Activated gamma-delta T cell (primary cell): ENCODE data around the gene PRRG4.
"Not testable (repeated sequence)": the region's sequence is repeated elsewhere in the genome, so short reads cannot be mapped to it uniquely, and the experiment has no call there.

Experiments
- DNase-seq: peaks from one replicate; lab custom pipeline; 2025; lab: John Stamatoyannopoulos, UW

PRRG4 gene

DNA sequence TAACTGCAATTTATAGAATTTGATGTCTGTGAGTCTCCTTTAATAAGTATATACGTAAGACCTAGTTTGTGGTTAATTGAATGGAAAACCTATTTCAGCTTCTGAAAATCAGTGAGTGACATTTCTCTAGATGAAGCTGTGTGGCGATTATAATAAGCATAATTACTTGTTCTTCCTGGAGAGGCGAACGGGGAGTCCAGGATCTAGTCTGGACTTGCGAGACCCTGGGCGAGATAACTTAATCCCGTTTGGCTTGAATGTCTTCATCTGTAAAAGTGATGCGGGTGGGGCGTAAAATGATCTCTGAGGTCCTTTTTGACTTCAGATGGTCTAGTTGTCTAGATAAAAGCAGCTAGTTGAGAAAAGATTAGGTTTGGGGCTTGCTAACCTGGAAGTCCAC is 1.1 kb downstream of the PRRG4 start:
- no peak for DNase-seq

DNA sequence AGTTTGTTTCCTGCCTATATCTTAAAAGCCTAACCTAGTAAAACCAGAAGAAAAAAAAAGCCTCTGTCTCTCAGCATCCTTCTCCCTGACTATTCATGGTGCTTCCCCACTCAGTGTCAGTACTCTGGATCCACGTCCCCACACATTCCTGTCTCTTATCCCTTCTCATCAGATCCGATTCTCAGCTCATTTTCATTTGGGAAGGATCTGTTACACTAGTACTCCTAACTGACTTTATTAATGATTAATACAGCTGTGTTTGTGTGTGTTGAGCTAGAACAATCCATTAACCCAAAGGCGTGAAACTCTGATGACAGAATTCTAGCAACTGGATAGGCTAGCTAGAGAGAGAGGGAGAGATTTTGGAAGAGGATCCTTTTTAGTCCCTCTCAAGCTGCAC is 1.5 kb downstream of the PRRG4 start:
- DNase-seq, result no peak

DNA sequence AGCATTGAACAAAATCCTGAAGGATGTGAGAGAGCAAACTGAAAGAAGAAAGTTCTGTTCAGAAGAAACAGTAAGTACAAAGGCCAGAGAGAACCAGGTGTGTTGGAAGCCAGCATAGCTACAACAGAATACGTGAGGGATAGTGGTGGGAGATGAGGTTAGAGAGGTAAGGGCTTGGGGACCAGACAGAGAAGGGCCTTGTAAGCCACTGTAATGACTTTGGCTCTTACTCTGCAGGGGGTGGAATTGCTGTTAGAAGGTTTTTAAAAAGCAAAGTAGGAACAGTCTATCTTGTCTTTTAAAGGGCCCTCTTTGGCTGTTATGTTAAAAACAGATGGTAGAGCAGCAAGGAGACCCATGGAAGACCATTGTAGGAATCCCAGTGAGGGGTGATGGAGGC is 4.2 kb downstream of the PRRG4 start:
- no peak for DNase-seq

DNA sequence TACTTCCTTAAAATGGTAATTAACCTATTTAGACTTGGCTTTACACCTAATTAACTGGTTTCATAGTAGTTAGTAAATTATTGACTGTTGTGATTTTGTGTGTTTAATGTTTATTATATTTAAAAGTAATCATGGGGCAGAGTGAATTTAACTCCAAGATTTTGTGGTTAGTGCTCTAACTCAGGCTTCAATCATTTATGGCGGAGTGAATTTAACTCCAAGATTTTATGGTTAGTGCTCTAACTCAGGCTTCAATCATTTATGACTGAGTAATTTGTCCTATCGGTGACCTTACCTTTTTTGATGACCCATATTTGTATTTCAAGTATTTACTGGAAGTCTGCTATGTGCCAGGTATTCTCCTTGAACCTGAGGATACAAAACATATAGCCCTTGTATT is 7.2 kb downstream of the PRRG4 start:
- no peak for DNase-seq

DNA sequence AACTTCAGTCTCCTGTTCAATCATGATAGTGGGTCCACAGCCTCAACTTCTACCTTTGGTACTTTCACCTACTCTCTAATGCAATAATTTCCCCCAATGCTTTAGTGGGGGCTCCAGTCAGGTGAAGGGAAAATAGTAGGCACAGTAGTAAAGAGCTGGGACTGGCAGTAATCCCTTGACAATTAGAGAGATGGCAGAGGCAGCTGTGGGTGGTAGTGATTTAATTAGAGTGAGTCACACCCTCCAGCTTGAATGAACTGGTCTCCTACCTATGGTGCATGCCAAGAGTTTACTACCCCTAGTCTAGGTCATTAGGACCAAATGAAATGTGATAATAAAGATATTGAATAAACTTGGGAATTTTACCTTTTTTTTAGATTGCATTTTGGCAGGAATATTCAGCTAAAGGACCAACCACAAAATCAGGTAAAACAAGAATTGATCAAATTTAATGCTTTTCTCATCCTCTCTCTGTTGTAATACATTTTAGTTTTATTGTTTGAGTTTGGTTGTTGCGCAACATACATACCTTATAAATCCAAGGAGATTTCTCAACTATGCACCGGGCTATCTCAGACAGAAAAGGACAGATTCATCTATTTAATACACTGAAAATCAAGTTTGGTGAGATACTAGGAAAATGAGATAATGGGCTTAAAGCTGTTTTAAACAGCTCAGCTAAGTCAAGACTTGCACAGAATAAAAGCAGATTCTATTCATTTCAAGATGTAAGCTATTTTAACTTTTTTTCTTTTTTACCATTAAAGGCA is 9.0 kb downstream of the PRRG4 start:
- DNase-seq, result no peak

- DNase-seq, result no peak
These were observed 9.6 kb downstream of the PRRG4 start for GRCh38 chr11:32839308-32839707.

DNA sequence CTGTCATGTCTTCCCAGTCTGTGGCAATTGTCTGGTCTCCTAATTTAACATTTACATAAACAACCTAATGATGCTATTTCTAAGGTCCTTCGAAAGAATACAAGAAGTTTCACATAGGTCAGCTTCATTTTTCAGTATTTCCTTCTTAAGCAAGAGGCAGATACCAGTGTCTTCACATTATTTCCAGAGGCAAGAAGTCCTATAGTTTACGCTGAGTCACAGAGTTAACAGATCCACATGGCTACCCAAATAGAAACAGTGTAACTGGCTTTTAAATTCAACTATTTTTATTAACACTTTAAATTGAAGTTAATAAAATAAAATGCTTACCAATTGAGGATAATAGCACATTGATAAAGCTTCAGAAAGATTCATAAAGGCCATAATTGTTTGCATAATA is 10.9 kb downstream of the PRRG4 start:
- DNase-seq, result no peak

DNA sequence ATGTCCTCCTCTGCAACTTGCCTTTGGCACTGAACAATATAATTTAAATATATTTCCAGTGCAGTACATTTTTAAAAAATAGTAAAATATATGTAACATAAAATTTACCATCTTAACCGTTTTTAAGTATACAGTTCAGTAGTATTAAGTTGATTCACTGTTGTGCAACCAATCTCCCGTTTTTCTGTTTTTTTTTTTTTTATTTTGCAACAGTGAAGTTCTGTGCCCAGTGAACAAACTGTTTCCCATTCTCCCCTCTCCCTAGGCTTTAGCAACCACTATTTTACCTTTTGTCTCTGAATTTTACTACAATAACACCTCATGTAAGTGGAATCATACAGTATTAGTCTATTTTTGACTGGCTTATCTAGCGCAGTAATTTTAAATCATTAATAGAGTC is 13.8 kb downstream of the PRRG4 start:
- no peak for DNase-seq

DNA sequence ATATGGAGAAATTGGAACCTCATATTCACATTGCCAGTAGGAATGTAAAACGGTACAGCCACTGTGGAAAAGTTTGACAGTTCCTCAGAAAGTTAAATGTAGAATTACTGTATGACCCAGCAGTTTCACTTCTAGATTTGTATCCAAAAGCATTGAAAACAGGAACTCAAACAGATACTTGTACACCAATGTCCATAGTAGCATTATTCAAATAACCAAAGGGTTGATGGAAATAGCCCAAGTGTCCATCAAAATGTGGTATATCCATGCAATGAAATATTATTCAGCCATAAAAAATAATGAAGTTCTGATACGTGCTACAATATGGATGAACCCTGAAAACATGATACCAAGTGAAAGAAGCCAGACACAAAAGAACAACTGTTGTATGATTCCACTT is 17.8 kb downstream of the PRRG4 start:
- DNase-seq, result no peak

DNA sequence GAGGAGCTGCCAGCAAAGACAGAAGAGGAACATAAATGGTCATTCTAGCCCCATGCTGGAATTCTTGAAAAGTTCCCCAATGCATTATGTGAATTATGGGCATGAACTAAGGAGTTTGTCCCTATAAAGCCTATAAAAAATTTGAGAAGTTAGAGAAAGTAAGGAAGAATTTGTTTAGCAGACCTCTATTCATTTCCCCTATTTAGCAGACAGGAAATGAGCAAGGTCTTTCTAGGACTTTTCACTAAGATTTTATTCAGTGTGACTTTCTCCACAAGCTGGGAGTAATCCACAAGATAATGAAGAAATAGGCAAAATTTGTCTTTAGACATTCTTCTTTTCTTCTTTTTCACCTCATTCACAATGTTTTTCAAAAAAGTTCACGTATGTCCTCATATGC is 20.0 kb downstream of the PRRG4 start:
- DNase-seq, result no peak

DNA sequence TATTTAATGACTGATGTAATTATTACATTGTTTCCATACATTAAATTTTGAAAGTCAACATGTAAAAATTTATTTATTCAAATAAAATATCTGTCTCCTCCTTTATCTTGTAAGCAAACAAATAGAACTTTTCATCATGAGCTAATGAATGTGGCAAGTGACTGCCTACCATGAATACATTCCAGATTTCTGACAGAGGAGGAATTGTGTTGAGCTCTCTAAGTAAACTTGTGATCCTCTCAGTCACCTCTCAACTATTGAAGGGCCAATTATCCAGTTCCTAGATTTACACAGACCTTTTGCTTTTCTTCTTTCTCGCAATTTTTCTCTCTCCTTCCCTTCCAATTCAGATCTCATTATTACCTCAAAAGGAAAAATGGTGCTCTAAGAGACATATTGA is 21.5 kb downstream of the PRRG4 start:
- DNase-seq, result no peak

- no peak for DNase-seq
These were observed 22.5 kb downstream of the PRRG4 start for GRCh38 chr11:32852207-32852606.

- DNase-seq, result no peak
These were observed 25.9 kb downstream of the PRRG4 start for GRCh38 chr11:32855601-32856000.

GRCh38 chr11:32858731-32859130 is 29.0 kb downstream of the PRRG4 start:
- DNase-seq, result no peak

DNA sequence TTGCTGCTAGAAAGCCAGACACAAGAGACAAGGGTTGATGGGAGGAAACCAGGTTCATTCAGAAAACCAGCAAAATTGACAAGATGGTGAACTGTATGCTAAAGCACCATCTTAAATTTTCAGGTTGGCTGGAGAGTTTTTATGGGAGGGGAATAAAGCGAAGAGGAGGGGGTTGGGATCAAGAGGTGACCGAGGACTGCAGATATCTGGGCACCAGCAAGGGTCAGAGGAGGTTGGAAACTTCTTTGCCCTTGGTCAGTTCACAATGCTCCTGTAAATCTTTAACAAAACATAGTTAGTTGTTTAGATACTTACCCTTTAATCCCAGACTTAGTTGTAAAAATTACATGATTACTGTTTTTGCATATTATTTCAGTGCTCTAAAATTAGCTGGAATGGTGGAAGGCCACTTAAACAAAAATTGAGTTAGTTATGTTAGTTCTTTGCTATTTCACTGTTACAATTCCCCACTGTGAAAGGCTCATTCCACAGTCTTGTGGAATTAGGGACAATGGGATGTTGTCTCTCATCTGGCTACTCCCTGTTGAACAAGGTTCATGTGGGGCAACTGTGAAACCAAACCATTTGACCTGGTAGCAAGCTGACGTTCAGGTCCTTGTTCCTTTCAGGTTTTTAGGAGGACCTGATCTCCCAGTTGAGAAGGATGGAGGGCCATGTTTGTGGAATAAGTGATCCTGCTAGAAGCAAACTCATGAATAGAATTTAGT is 32.3 kb downstream of the PRRG4 start:
- no peak for DNase-seq

GRCh38 chr11:32864555-32864954 is 34.8 kb downstream of the PRRG4 start:
- DNase-seq, result no peak

DNA sequence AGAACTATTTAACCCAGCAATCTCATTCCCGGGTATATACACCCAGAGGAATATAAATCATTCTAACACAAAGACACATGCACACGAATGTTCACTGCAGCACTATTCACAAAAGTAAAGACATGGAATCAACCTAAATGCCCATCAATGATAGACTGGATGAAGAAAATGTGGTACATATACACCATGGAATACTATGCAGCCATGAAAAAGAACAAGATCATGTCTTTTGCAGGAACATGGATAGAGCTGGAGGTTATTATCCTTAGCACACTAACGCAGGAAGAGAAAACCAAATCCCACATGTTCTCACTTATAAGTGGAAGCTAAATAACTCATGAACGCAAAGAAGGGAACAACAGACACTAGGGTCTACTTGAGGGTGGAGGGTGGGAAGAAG is 39.0 kb downstream of the PRRG4 start:
- not testable (repeated sequence) for DNase-seq

- no peak for DNase-seq
These were observed 40.9 kb downstream of the PRRG4 start for GRCh38 chr11:32870676-32871075.

- DNase-seq, result no peak
These were observed 44.4 kb downstream of the PRRG4 start for GRCh38 chr11:32874132-32874531.

GRCh38 chr11:32881286-32881685 is 51.6 kb downstream of the PRRG4 start:
- no peak for DNase-seq

GRCh38 chr11:32883421-32883820 is 53.7 kb downstream of the PRRG4 start:
- no peak for DNase-seq

- DNase-seq, result no peak
These were observed 54.3 kb downstream of the PRRG4 start for GRCh38 chr11:32884023-32884422.

DNA sequence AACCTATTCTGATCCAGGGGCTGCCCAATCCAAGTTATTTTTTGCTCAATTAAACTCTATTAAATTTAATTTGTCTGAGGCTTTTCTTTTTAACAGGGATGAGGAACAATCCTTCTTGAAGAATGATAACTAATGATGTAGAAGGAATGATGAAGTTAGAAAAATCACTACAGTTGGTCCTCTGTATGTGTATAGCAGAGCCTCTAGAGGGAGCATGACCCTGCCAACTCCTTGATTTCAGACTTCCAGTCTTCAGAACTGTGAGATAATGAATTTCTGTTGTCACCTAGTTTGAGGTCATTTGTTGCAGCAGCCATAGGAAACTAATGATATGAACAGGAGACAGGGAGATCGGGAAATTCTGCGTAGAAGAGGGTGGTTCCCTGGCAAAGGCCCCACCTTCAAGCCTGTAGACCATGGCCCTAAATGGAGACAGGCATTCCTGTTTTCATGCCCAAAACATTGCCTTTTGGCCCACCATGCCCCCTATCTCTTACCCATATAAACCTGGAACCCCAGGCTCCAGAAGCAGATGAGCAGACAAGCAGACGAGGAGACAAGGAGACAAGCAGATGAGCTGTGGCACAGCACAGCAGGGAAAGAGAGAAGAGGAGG is 55.1 kb downstream of the PRRG4 start:
- no peak for DNase-seq
